Measurements from ENCODE around the gene NUP188. TPM values are rescaled to one million over a fixed set of nuclear protein-coding genes. Genes with fewer than 3 reads are reported as not detected.

The NUP188 gene
- total RNA-seq, 1 donor from 2014 or later = 15.9 TPM

- Histone ChIP-seq H3K9me3 (replicated peaks) (no peaks in the 10 kb centered on the region), H3K27ac (replicated peaks) (peak overlapping the region; percentile 90), H3K4me1 (peaks cover 100% of the 10 kb centered on the region), H3K36me3 (peaks cover 31% of the 10 kb centered on the region), H3K4me3 (peak overlapping the region; percentile 29), H3K27me3 (ENCODE audit: low read depth) (no peaks in the 10 kb centered on the region)
- no peak for DNase-seq
- intact Hi-C loops (cut with micrococcal nuclease) = no loop called here
- TF ChIP-seq CTCF (IDR thresholded peaks at IDR 0.05; ENCODE audit: borderline replicate concordance) = no peak
These were observed 30.8 kb upstream of the NUP188 start for GRCh38 chr9:128916745-128917144.

- Histone ChIP-seq H3K27me3 (ENCODE audit: low read depth) (no peaks in the 10 kb centered on the region), H3K9me3 (replicated peaks) (no peaks in the 10 kb centered on the region), H3K27ac (replicated peaks) (peak overlapping the region; percentile 90), H3K4me1 (peaks cover 100% of the 10 kb centered on the region), H3K36me3 (peaks cover 31% of the 10 kb centered on the region), H3K4me3 (peak overlapping the region; percentile 29)
- DNase-seq = peak; percentile 82
- intact Hi-C loops (cut with micrococcal nuclease) = no loop called here
- TF ChIP-seq CTCF (IDR thresholded peaks at IDR 0.05; ENCODE audit: borderline replicate concordance) = no peak
These were observed 30.2 kb upstream of the NUP188 start for GRCh38 chr9:128917151-128917849.

DNA sequence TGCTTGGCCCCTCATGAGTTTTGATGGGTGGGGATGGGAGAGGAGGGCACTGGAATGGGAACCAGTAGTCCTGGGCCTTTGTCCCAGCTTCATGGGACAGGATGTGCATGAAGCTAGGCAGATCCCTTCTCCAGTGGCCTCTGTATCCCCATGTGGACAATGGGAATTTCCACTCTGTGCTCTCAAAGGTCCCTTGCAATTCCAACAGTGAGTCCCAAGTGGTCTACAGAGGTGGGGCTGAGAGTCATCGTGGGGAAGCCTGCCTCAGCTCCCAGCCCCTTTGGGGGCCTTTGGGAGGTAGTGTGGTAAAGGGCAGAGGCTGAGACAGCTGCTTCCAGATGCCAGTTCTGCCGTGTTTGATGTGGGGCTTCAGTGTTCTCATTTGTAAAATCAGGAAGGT, 28.6 kb upstream of the NUP188 start:
- no peak overlapping the region for H3K4me3 ChIP-seq
- intact Hi-C loops (cut with micrococcal nuclease) = no loop called here
- H3K4me1 ChIP-seq = peaks cover 95% of the 10 kb centered on the region
- H3K27ac ChIP-seq (replicated peaks) = peak overlapping the region; percentile 90
- H3K27me3 ChIP-seq (ENCODE audit: low read depth) = no peaks in the 10 kb centered on the region
- peaks cover 31% of the 10 kb centered on the region for H3K36me3 ChIP-seq
- H3K9me3 ChIP-seq (replicated peaks) = no peaks in the 10 kb centered on the region
- TF ChIP-seq CTCF (IDR thresholded peaks at IDR 0.05; ENCODE audit: borderline replicate concordance) = no peak
- no peak for DNase-seq

DNA sequence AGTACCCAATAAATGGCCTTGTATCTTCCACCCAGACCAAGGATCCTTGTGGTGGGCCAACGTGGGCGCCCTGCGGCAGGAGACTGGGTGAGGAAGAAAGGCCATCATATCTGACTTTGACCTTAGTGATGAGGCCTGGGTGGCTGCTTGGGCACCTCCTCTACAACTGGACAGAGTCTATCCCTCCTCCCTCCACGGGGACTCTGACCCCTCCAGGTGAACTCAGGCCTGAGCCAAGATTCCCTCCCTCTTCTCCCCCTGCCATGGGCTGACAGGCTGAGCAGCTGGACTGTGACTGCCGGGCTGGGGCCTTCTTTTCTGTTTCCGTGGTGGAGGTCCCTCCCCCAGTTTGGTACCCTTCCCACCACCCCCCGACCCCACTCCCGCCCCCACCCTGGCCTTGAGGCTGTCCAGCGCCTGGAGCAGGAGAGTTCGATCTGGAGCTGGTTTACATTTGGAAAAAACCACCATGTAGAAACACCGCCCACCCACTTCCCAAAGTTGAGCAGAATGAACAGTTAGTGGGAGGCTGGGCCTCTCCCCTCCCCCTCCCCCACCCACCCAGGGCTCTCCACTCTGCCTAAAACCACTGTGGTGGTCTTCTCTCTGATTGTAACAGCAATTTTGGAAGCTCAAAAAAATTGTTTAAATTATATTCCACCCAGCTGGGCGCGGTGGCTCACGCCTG, 28.0 kb upstream of the NUP188 start:
- DNase-seq = no peak
- Histone ChIP-seq H3K27ac (replicated peaks) (peak overlapping the region; percentile 90), H3K36me3 (peaks cover 27% of the 10 kb centered on the region), H3K4me1 (peaks cover 88% of the 10 kb centered on the region), H3K4me3 (no peak overlapping the region), H3K27me3 (ENCODE audit: low read depth) (no peaks in the 10 kb centered on the region), H3K9me3 (replicated peaks) (no peaks in the 10 kb centered on the region)
- no peak for TF ChIP-seq CTCF (IDR thresholded peaks at IDR 0.05; ENCODE audit: borderline replicate concordance)
- intact Hi-C loops (cut with micrococcal nuclease) = no loop called here

- peak within 1 kb of the TSS; percentile 74 for H3K4me3 ChIP-seq
- peak within 1 kb of the TSS; percentile 90 for H3K27ac ChIP-seq (replicated peaks)
- H3K36me3 ChIP-seq = peaks cover 24% of the 10 kb centered on the region
- H3K4me1 ChIP-seq = peaks cover 79% of the 10 kb centered on the region
- H3K9me3 ChIP-seq (replicated peaks) = no peaks in the 10 kb centered on the region
- no peaks in the 10 kb centered on the region for H3K27me3 ChIP-seq (ENCODE audit: low read depth)
- peak; percentile 81 for DNase-seq
- intact Hi-C loops (cut with micrococcal nuclease) = no loop called here
- TF ChIP-seq CTCF (IDR thresholded peaks at IDR 0.05; ENCODE audit: borderline replicate concordance) = no peak
These were observed 27.0 kb upstream of the NUP188 start, which contains the start of gene PHYHD1 for GRCh38 chr9:128920381-128921058. PHYHD1 (plus strand) TSS chr9:128920982; CDS start chr9:128922324, 1,342 bp downstream.

Data from left ventricle myocardium inferior (tissue), 1 donor.